ENCODE data around the gene RRM2.

Gene RRM2

GRCh38 chr2:10158681-10159080 is 36.1 kb downstream of the RRM2 start:
- DNase-seq, result no peak

GRCh38 chr2:10159086-10159485 is 36.5 kb downstream of the RRM2 start:
- DNase-seq, result no peak

- DNase-seq, result no peak
These were observed 37.1 kb downstream of the RRM2 start for GRCh38 chr2:10159581-10160131.

- DNase-seq, result no peak
These were observed 37.8 kb downstream of the RRM2 start for GRCh38 chr2:10160203-10160955.

GRCh38 chr2:10161206-10161931 is 38.8 kb downstream of the RRM2 start:
- no peak for DNase-seq

- no peak for DNase-seq
These were observed 39.5 kb downstream of the RRM2 start for GRCh38 chr2:10161961-10162441.

GRCh38 chr2:10162586-10163497 is 40.3 kb downstream of the RRM2 start:
- no peak for DNase-seq

- DNase-seq, result no peak
These were observed 41.3 kb downstream of the RRM2 start for GRCh38 chr2:10163498-10164486.

- no peak for DNase-seq
These were observed 42.1 kb downstream of the RRM2 start for GRCh38 chr2:10164601-10165000.

GRCh38 chr2:10165282-10165681 is 42.7 kb downstream of the RRM2 start:
- no peak for DNase-seq

GRCh38 chr2:10165861-10166675 is 43.5 kb downstream of the RRM2 start:
- DNase-seq, result no peak

GRCh38 chr2:10166676-10167292 is 44.2 kb downstream of the RRM2 start:
- DNase-seq, result no peak

GRCh38 chr2:10167316-10167715 is 44.8 kb downstream of the RRM2 start:
- DNase-seq, result no peak

- no peak for DNase-seq
These were observed 45.7 kb downstream of the RRM2 start for GRCh38 chr2:10168221-10168620.

- no peak for DNase-seq
These were observed 46.6 kb downstream of the RRM2 start for GRCh38 chr2:10169053-10169578.

- DNase-seq, result no peak
These were observed 47.0 kb downstream of the RRM2 start for GRCh38 chr2:10169581-10169980.

GRCh38 chr2:10170256-10170655 is 47.7 kb downstream of the RRM2 start:
- no peak for DNase-seq

GRCh38 chr2:10171006-10171800 is 48.7 kb downstream of the RRM2 start:
- no peak for DNase-seq
